Measurements from ENCODE around the gene ZNF385B.

ZNF385B gene

GRCh38 chr2:179745635-179746256 lies 115.7 kb downstream of the ZNF385B start:
- TF ChIP-seq, protein P1, sequence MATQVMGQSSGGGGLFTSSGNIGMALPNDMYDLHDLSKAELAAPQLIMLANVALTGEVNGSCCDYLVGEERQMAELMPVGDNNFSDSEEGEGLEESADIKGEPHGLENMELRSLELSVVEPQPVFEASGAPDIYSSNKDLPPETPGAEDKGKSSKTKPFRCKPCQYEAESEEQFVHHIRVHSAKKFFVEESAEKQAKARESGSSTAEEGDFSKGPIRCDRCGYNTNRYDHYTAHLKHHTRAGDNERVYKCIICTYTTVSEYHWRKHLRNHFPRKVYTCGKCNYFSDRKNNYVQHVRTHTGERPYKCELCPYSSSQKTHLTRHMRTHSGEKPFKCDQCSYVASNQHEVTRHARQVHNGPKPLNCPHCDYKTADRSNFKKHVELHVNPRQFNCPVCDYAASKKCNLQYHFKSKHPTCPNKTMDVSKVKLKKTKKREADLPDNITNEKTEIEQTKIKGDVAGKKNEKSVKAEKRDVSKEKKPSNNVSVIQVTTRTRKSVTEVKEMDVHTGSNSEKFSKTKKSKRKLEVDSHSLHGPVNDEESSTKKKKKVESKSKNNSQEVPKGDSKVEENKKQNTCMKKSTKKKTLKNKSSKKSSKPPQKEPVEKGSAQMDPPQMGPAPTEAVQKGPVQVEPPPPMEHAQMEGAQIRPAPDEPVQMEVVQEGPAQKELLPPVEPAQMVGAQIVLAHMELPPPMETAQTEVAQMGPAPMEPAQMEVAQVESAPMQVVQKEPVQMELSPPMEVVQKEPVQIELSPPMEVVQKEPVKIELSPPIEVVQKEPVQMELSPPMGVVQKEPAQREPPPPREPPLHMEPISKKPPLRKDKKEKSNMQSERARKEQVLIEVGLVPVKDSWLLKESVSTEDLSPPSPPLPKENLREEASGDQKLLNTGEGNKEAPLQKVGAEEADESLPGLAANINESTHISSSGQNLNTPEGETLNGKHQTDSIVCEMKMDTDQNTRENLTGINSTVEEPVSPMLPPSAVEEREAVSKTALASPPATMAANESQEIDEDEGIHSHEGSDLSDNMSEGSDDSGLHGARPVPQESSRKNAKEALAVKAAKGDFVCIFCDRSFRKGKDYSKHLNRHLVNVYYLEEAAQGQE (IDR thresholded peaks at IDR 0.05; ENCODE audit: insufficient replicate concordance, low read depth) = no peak
- TF ChIP-seq CTCF (IDR thresholded peaks at IDR 0.05; ENCODE audit: insufficient read depth, low read length) = no peak
- no peak for TF ChIP-seq SPI1 (IDR thresholded peaks at IDR 0.05; ENCODE audit: borderline replicate concordance, low read depth)
- TF ChIP-seq GABPA (IDR thresholded peaks at IDR 0.05; ENCODE audit: low read depth) = no peak
- no peak for TF ChIP-seq POLR2AphosphoS5 (IDR thresholded peaks at IDR 0.05; ENCODE audit: low read depth)
- Histone ChIP-seq H3K27me3 (ENCODE audit: insufficient read depth, poor library complexity, severe bottlenecking) (peaks cover 3% of the 10 kb centered on the region), H3K27ac (replicated peaks) (no peak overlapping the region), H3K4me3 (replicated peaks; ENCODE audit: insufficient read depth, low read length) (no peak overlapping the region)
- no peak for DNase-seq (ENCODE audit: low read depth in 1 of 2, low spot score in 1 of 2)

GRCh38 chr2:179744401-179744800 lies 117.0 kb downstream of the ZNF385B start:
- TF ChIP-seq, protein P1 (IDR thresholded peaks at IDR 0.05; ENCODE audit: insufficient replicate concordance, low read depth) = no peak
- TF ChIP-seq CTCF (IDR thresholded peaks at IDR 0.05; ENCODE audit: insufficient read depth, low read length) = no peak
- TF ChIP-seq SPI1 (IDR thresholded peaks at IDR 0.05; ENCODE audit: borderline replicate concordance, low read depth) = no peak
- TF ChIP-seq POLR2AphosphoS5 (IDR thresholded peaks at IDR 0.05; ENCODE audit: low read depth) = no peak
- no peak for DNase-seq (ENCODE audit: low read depth in 1 of 2, low spot score in 1 of 2)
- no peak overlapping the region for H3K27ac ChIP-seq (replicated peaks)
- peaks cover 3% of the 10 kb centered on the region for H3K27me3 ChIP-seq (ENCODE audit: insufficient read depth, poor library complexity, severe bottlenecking)
- no peak overlapping the region for H3K4me3 ChIP-seq (replicated peaks; ENCODE audit: insufficient read depth, low read length)

DNA sequence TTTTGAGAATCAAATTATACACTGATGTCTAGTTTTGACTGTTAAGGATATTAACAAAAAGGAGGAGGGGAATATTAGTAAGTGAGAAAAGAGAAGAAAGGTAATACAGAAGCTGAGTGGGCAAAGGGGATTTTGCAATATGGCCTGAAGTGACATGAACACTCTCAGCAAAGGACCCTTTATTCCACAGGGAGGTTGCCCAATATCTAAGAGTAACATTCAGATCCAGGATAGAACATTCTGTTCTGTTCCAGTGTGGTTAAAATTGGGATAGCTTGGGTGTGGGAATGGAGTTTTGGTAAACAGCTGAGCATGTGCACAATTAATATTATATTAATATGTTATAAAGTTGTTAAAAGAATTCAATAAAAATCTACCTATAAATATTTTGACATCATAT lies 120.1 kb downstream of the ZNF385B start:
- TF ChIP-seq CTCF (IDR thresholded peaks at IDR 0.05; ENCODE audit: insufficient read depth, low read length) (no peak), GABPA (IDR thresholded peaks at IDR 0.05; ENCODE audit: low read depth) (no peak), SPI1 (IDR thresholded peaks at IDR 0.05; ENCODE audit: borderline replicate concordance, low read depth) (no peak), POLR2AphosphoS5 (IDR thresholded peaks at IDR 0.05; ENCODE audit: low read depth) (no peak)
- TF ChIP-seq, protein P1 (IDR thresholded peaks at IDR 0.05; ENCODE audit: insufficient replicate concordance, low read depth) = no peak
- no peak for DNase-seq (ENCODE audit: low read depth in 1 of 2, low spot score in 1 of 2)
- no peak overlapping the region for H3K27ac ChIP-seq (replicated peaks)
- H3K27me3 ChIP-seq (ENCODE audit: insufficient read depth, poor library complexity, severe bottlenecking) = peaks cover 3% of the 10 kb centered on the region
- no peak overlapping the region for H3K4me3 ChIP-seq (replicated peaks; ENCODE audit: insufficient read depth, low read length)
